GM18951 (cell line): ENCODE results near the gene NAALADL2.

Experiments used
- POLR2A ChIP-seq: IDR thresholded peaks from 4 replicates; pipeline ENCODE4 v1.6.1; 2011; ENCODE audit warnings: mild to moderate bottlenecking; ENCODE audit not compliant: insufficient read length, insufficient read depth; ENCODE audit errors: extremely low read depth
- in situ Hi-C: fragments of 300-500 bp; cut with MboI; formaldehyde crosslinking; loops from one replicate; pipeline ENCODE4 v1.12.0; 2022; ENCODE audit warnings: low sequenced_read_pairs, mixed read lengths, inconsistent platforms; ENCODE audit not compliant: unreplicated experiment

The NAALADL2 gene

GRCh38 chr3:175839366-175840005, 980.4 kb downstream of the NAALADL2 start:
- TF ChIP-seq POLR2A = no peak
- in situ Hi-C loops = no loop called here

GRCh38 chr3:175851541-175851940, 992.4 kb downstream of the NAALADL2 start:
- in situ Hi-C loops = no loop called here

DNA sequence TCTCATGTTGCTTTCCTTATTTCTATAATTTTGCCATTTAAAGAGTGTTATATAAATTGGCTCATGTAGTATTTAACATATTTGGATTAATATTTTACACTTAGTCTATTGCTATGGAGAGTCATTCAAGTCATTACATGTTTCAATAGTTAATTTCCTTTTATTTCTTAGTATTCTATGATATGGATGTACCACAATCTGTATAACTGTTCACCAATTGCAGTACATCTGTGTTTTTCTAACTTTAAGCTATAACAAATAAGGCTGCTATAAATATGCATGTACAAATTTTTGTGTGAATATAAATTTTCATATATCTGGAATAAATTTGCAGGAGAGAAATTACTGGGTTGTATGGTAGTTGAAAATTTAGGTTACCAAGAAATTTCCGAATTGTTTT, 993.4 kb downstream of the NAALADL2 start:
- in situ Hi-C loops = no loop called here
- TF ChIP-seq POLR2A = no peak

More at GRCh38 chr3:175851541-175851940, 992.4 kb downstream of the NAALADL2 start:
- TF ChIP-seq POLR2A = no peak

- in situ Hi-C loops = no loop called here
- TF ChIP-seq POLR2A = no peak
Observed at GRCh38 chr3:175857666-175858270, 998.6 kb downstream of the NAALADL2 start.
